Tibial nerve (tissue), 4 donors: Measurements from ENCODE around the gene RAI1.

Experiments
- EP300 ChIP-seq, 2 donors: sonication (generic); formaldehyde crosslinking; IDR thresholded peaks; one replicate each; pipeline ENCODE4 v1.6.1; 2017; ENCODE audit warnings: antibody characterized with exemption in 2 of 2, mild to moderate bottlenecking in 1 of 2
- TF ChIP-seq, protein P1 (sequence below), 5 experiments: fragments of 200-600 bp in 3 of 5; fragments of 450-650 bp in 2 of 5; sonication (generic) in 3 of 5; IDR thresholded peaks; one replicate each; pipeline ENCODE4 v1.5.1; 2016 to 2019; ENCODE audit warnings: antibody characterized with exemption in 5 of 5, mild to moderate bottlenecking in 3 of 5, moderate library complexity in 2 of 5

DNA sequence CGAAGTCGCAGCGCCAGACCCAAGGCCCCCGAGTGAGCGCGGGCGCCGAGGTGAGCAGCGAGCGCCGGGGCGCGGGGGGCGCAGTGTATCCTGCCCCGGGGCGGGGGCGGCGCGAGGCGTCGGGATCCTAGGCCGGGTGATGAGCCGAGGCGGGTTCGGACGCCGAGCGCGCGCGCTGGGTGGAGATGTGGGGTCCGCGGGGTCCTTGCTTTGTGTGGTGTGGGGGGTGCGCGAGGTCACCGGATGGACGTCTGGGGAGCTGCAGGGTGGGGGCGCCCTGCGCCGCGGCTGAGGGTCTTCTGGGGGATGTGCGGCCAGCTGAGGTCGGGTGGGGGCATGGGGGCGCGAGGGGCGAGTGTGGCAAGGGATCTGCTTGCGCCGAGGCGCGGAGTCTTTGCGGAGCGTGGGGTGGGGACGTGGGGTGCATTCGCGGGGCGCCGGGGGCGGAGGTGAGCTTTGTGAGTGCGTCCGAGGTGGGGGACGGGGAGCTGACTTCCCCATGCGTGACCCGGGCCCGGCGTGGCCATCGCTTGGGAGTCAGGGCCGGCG, 560 bp downstream of the RAI1 start:
- TF ChIP-seq, protein P1, sequence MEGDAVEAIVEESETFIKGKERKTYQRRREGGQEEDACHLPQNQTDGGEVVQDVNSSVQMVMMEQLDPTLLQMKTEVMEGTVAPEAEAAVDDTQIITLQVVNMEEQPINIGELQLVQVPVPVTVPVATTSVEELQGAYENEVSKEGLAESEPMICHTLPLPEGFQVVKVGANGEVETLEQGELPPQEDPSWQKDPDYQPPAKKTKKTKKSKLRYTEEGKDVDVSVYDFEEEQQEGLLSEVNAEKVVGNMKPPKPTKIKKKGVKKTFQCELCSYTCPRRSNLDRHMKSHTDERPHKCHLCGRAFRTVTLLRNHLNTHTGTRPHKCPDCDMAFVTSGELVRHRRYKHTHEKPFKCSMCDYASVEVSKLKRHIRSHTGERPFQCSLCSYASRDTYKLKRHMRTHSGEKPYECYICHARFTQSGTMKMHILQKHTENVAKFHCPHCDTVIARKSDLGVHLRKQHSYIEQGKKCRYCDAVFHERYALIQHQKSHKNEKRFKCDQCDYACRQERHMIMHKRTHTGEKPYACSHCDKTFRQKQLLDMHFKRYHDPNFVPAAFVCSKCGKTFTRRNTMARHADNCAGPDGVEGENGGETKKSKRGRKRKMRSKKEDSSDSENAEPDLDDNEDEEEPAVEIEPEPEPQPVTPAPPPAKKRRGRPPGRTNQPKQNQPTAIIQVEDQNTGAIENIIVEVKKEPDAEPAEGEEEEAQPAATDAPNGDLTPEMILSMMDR (IDR thresholded peaks at IDR 0.05): peak in 1 of 5 experiments; percentile 6
- TF ChIP-seq EP300 (IDR thresholded peaks at IDR 0.05): no peak
